Endothelial cell of umbilical vein (primary cell): ENCODE measurements around the gene COMT. TPM values are rescaled to one million over a fixed set of nuclear protein-coding genes. Genes with fewer than 3 reads are reported as not detected.

ENCODE experiments used
- BruUV-seq: library from RNA; stranded (reverse); fragments of 400-500 nt; replicated peaks from 2 replicates; lab custom pipeline; 2021; lab: Mats Ljungman, UMichigan
- CTCF ChIA-PET: fragments of 300-600, 350-600 bp; sonication (Branson Sonifier 250); formaldehyde crosslinking; loops from one replicate; lab custom pipeline; 2021; ENCODE audit warnings: antibody characterized with exemption, inconsistent platforms; lab: Charles Lee
- POLR2A ChIA-PET: fragments of 300-600, 350-600 bp; sonication (Branson Sonifier 250); formaldehyde crosslinking; loops from one replicate; lab custom pipeline; 2021; ENCODE audit warnings: antibody characterized with exemption, inconsistent platforms; lab: Charles Lee
- DNase-seq: peaks from one replicate; pipeline ENCODE4 v3.0.0-alpha.2; 2011; ENCODE audit warnings: low read depth, low spot score
- FAIRE-seq: peaks from 2 replicates; lab custom pipeline; 2011; peaks lifted over from hg19 to GRCh38; lab: Jason Lieb, UNC
- H2AFZ ChIP-seq: 2 replicates; pipeline ENCODE4 v1.6.0; 2012; ENCODE audit warnings: low read depth, low read length, control low read depth, inconsistent platforms
- H3K27ac ChIP-seq: 2 replicates; pipeline ENCODE4 v1.5.1; 2011; ENCODE audit warnings: low read depth, mild to moderate bottlenecking, control low read depth, low read length, moderate library complexity; ENCODE audit not compliant: insufficient read depth
- H3K27me3 ChIP-seq, 2 experiments: 2 replicates each; pipeline versions ENCODE4 v1.6.0 to v1.6.1; 2011; ENCODE audit warnings: low read length in 2 of 2, mixed read lengths in 1 of 2; ENCODE audit not compliant: control insufficient read depth in 2 of 2, insufficient read depth in 2 of 2
- H3K36me3 ChIP-seq, 2 experiments: 2 replicates in 1 of 2; 3 replicates in 1 of 2; pipeline ENCODE4 v1.5.1; 2011; ENCODE audit warnings: low read length in 2 of 2, mild to moderate bottlenecking in 1 of 2, moderate library complexity in 1 of 2; ENCODE audit not compliant: control insufficient read depth in 2 of 2, insufficient read depth in 2 of 2; ENCODE audit errors: extremely low read depth in 1 of 2
- H3K4me1 ChIP-seq: 3 replicates; pipeline ENCODE4 v1.5.1; 2011; ENCODE audit warnings: mild to moderate bottlenecking, low read length; ENCODE audit not compliant: control insufficient read depth, insufficient read depth; ENCODE audit errors: extremely low read depth
- H3K4me2 ChIP-seq: 2 replicates; pipeline ENCODE4 v1.6.1; 2011; ENCODE audit warnings: low read length, control low read depth, mixed read lengths; ENCODE audit not compliant: insufficient read depth
- H3K4me3 ChIP-seq, 3 experiments: fragments of 200-600 bp in 1 of 3; sonication (generic), shearing (Covaris generic) in 1 of 3; replicated peaks in 1 of 3; 2 replicates each; pipeline ENCODE4 v1.5.1; 2011 to 2016; ENCODE audit warnings: control low read depth in 3 of 3, low read length in 3 of 3, mild to moderate bottlenecking in 2 of 3, inconsistent platforms in 1 of 3, low read depth in 1 of 3, moderate library complexity in 1 of 3; ENCODE audit not compliant: insufficient read depth in 1 of 3
- H3K79me2 ChIP-seq: 2 replicates; pipeline ENCODE4 v1.6.0; 2012; ENCODE audit warnings: low read length, inconsistent platforms; ENCODE audit not compliant: control insufficient read depth, insufficient read depth
- H3K9ac ChIP-seq: replicated peaks from 2 replicates; pipeline ENCODE3; 2011; ENCODE audit warnings: low read length, control low read depth; ENCODE audit not compliant: insufficient read depth; ENCODE audit errors: extremely low read depth
- H3K9me1 ChIP-seq: replicated peaks from 3 replicates; pipeline ENCODE4 v1.6.0; 2011; ENCODE audit warnings: mild to moderate bottlenecking, low read length; ENCODE audit not compliant: control insufficient read depth, insufficient read depth; ENCODE audit errors: extremely low read depth
- H3K9me3 ChIP-seq: replicated peaks from 2 replicates; pipeline ENCODE4 v1.5.1; 2012; ENCODE audit warnings: low read length, inconsistent platforms; ENCODE audit not compliant: control insufficient read depth, insufficient read depth
- H4K20me1 ChIP-seq: replicated peaks from 2 replicates; pipeline ENCODE3; 2011; ENCODE audit warnings: mild to moderate bottlenecking, low read length; ENCODE audit not compliant: control insufficient read depth, insufficient read depth; ENCODE audit errors: extremely low read depth
- EZH2 ChIP-seq: IDR thresholded peaks from 2 replicates; pipeline ENCODE4 v1.6.1; 2012; ENCODE audit warnings: borderline replicate concordance, low read depth, mild to moderate bottlenecking, moderate library complexity, low read length, inconsistent platforms; ENCODE audit not compliant: severe bottlenecking
- FOS ChIP-seq: IDR thresholded peaks from 2 replicates; pipeline ENCODE4 v1.6.1; 2011; ENCODE audit warnings: mild to moderate bottlenecking, low read length, moderate library complexity, borderline replicate concordance; ENCODE audit not compliant: insufficient read depth
- GATA2 ChIP-seq: IDR thresholded peaks from 2 replicates; pipeline ENCODE4 v1.7.0; 2011; ENCODE audit warnings: low read depth, mild to moderate bottlenecking, moderate library complexity, mixed read lengths, low read length; ENCODE audit not compliant: insufficient read length, insufficient read depth
- JUN ChIP-seq: IDR thresholded peaks from 2 replicates; pipeline ENCODE4 v1.6.1; 2011; ENCODE audit warnings: borderline replicate concordance, low read depth; ENCODE audit not compliant: insufficient read length, insufficient read depth
- MYC ChIP-seq: IDR thresholded peaks from one replicate; pipeline ENCODE4 v1.6.1; 2011; ENCODE audit warnings: mild to moderate bottlenecking, low read depth, low read length
- POLR2A ChIP-seq: IDR thresholded peaks from 2 replicates; pipeline ENCODE4 v1.6.1; 2012; ENCODE audit warnings: low read depth, mild to moderate bottlenecking, control low read depth, low read length
- POLR2AphosphoS5 ChIP-seq: IDR thresholded peaks from 2 replicates; pipeline ENCODE4 v1.6.1; 2012; ENCODE audit warnings: low read depth, mild to moderate bottlenecking, control low read depth, low read length, moderate library complexity; ENCODE audit not compliant: insufficient read depth
- dilution Hi-C: fragments of 300-500 bp; cut with MboI; formaldehyde crosslinking; loops from one replicate; pipeline ENCODE4 v1.15.0; 2019; ENCODE audit warnings: low sequenced_read_pairs; ENCODE audit not compliant: extremely low pct_ligation_motif_present
- intact Hi-C: fragments of 100-400 bp; cut with micrococcal nuclease; formaldehyde crosslinking; loops from one replicate; pipeline ENCODE4 v1.10.0; 2022
- polyA plus RNA-seq, 4 experiments: library from polyadenylated mRNA; depleted of rRNA in 3 of 4; stranded (reverse) in 3 of 4; unstranded in 1 of 4; fragments of >200 nt; gene quantifications; 2 replicates each; pipeline versions ENCODE4 v1.2.1 to v1.2.3, GENCODE V29; 2011 to 2012; ENCODE audit warnings: missing spikeins in 1 of 4
- total RNA-seq: library from RNA; stranded (reverse); gene quantifications from 2 replicates; pipeline ENCODE4 v1.2.3, GENCODE V29; 2021
- TF ChIP-seq, protein P1 (sequence below): IDR thresholded peaks from 2 replicates; pipeline ENCODE4 v1.6.1; 2011; ENCODE audit not compliant: insufficient read depth, insufficient read length
- TF ChIP-seq, protein P2 (sequence below), 2 donors: IDR thresholded peaks; 1 replicate in 1 of 2; 2 replicates in 1 of 2; pipeline ENCODE4 v1.5.1; 2011; ENCODE audit warnings: low read length in 2 of 2, mild to moderate bottlenecking in 2 of 2, moderate library complexity in 2 of 2, control low read depth in 1 of 2, inconsistent platforms in 1 of 2, low read depth in 1 of 2; ENCODE audit not compliant: insufficient read depth in 1 of 2; ENCODE audit errors: extremely low read depth in 1 of 2

The COMT gene
- total and polyA plus RNA-seq, 2 donors (not counting 3 experiments of a cell fraction or from before 2014, with no cell fraction given), result 221 to 537 TPM

DNA sequence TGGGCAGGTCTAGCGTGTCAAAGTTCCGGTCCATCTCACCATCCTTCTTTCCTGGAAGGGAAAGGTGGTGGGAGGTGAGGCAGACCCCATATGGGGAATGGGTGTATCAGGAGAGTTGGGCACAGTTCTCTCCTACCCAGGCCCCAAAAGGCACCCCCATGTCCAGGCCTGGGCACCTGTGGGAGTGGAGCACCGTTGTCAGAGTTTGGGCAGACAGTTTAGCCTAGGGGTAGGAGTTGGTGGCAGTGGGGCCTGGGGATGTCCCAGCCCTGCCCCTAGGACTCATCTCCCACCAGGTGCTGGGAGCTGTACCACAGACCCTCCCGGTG is 34.1 kb downstream of the COMT start:
- intact Hi-C loops, result loop anchor here (1.0 to 2.0 kb wide), 3 partner anchors 11 to 38 kb away; no protein-coding TSS in a partner anchor
- Histone ChIP-seq H4K20me1 (no peaks in the 10 kb centered on the region), H3K79me2 (no peaks in the 10 kb centered on the region), H3K4me1 (peaks cover 19% of the 10 kb centered on the region), H3K36me3 (peaks cover 16 to 60% of the 10 kb centered on the region in 2 experiments), H3K4me2 (peak overlapping the region; percentile 7), H3K9me3 (no peaks in the 10 kb centered on the region), H3K9me1 (no peaks in the 10 kb centered on the region), H3K27ac (peak overlapping the region; percentile 65), H3K27me3 (no peaks in the 10 kb centered on the region), H3K9ac (peak overlapping the region; percentile 21), H3K4me3 (no peak overlapping the region), H2AFZ (no peak overlapping the region)
- dilution Hi-C loops, result no loop called here
- ChIA-PET POLR2A (interaction anchor here (2.0 kb wide), 1 partner anchor 38 kb away, joined by 8 read pairs; no protein-coding TSS in a partner anchor), CTCF (interaction anchor here (1.0 to 12.2 kb wide), 5 partner anchors 8 to 45 kb away, joined by 3 to 304 read pairs (median 10); partner anchors contain the start of gene TANGO2)
- TF ChIP-seq, protein P1, sequence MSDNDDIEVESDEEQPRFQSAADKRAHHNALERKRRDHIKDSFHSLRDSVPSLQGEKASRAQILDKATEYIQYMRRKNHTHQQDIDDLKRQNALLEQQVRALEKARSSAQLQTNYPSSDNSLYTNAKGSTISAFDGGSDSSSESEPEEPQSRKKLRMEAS, result no peak
- TF ChIP-seq POLR2AphosphoS5 (no peak), POLR2A (no peak), EZH2 (no peak), FOS (no peak), MYC (no peak), GATA2 (no peak), JUN (no peak)
- TF ChIP-seq, protein P2, sequence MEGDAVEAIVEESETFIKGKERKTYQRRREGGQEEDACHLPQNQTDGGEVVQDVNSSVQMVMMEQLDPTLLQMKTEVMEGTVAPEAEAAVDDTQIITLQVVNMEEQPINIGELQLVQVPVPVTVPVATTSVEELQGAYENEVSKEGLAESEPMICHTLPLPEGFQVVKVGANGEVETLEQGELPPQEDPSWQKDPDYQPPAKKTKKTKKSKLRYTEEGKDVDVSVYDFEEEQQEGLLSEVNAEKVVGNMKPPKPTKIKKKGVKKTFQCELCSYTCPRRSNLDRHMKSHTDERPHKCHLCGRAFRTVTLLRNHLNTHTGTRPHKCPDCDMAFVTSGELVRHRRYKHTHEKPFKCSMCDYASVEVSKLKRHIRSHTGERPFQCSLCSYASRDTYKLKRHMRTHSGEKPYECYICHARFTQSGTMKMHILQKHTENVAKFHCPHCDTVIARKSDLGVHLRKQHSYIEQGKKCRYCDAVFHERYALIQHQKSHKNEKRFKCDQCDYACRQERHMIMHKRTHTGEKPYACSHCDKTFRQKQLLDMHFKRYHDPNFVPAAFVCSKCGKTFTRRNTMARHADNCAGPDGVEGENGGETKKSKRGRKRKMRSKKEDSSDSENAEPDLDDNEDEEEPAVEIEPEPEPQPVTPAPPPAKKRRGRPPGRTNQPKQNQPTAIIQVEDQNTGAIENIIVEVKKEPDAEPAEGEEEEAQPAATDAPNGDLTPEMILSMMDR (IDR thresholded peaks at IDR 0.05; ENCODE audit: extremely low read depth in 1 of 2, insufficient read depth in 1 of 2, low read depth in 1 of 2, low read length in 2 of 2), result no peak
- FAIRE-seq (no peak), DNase-seq (no peak)
- BruUV-seq, result TSS peak; percentile 48
